Activated CD4-positive, alpha-beta T cell treated with anti-CD3 and anti-CD28 coated beads for 36 hours (primary cell): ENCODE data around the gene FAS. TPM values are rescaled to one million over a fixed set of nuclear protein-coding genes. Genes with fewer than 3 reads are reported as not detected.
A peak's percentile ranks its signal among the peaks of the same experiment; 100 is the strongest.

Experiments used
- ATAC-seq: fragments of 200-7000 bp; cut with Tn5 transposase; one replicate; pipeline ENCODE4 v1.10.0; 2021; ENCODE audit warnings: mild to moderate bottlenecking, moderate library complexity
- CTCF ChIA-PET: fragments of 350-600 bp; sonication (Branson Sonifier 250); formaldehyde crosslinking; loops from one replicate; lab custom pipeline; 2021; ENCODE audit warnings: antibody characterized with exemption; lab: Charles Lee
- POLR2A ChIA-PET: fragments of 350-600 bp; sonication (Branson Sonifier 250); formaldehyde crosslinking; loops from one replicate; lab custom pipeline; 2021; ENCODE audit warnings: antibody characterized with exemption, inconsistent platforms; lab: Charles Lee
- DNase-seq: peaks from one replicate; pipeline ENCODE4 v3.0.0-alpha.2; 2020
- H3K27ac Mint-ChIP-seq: one replicate; pipeline ENCODE4 v1.8.0; 2021; ENCODE audit warnings: mixed read lengths
- H3K27me3 Mint-ChIP-seq: one replicate; pipeline ENCODE4 v1.8.0; 2021; ENCODE audit warnings: mixed read lengths
- H3K36me3 Mint-ChIP-seq: one replicate; pipeline ENCODE4 v1.8.0; 2021; ENCODE audit warnings: low read depth, mixed read lengths
- H3K4me1 Mint-ChIP-seq: one replicate; pipeline ENCODE4 v1.8.0; 2021; ENCODE audit warnings: mixed read lengths
- H3K4me3 Mint-ChIP-seq: one replicate; pipeline ENCODE4 v1.8.0; 2021; ENCODE audit warnings: mild to moderate bottlenecking, moderate library complexity, mixed read lengths
- H3K9me3 Mint-ChIP-seq: one replicate; pipeline ENCODE4 v1.8.0; 2021; ENCODE audit warnings: low read depth, mixed read lengths
- intact Hi-C, 2 experiments: fragments of 100-400 bp; cut with DNase I in 1 of 2; cut with micrococcal nuclease in 1 of 2; formaldehyde crosslinking; loops; one replicate each; pipeline versions ENCODE4 v1.14.2 to v1.15.1; 2022 to 2024; cut with DNase I, micrococcal nuclease
- total RNA-seq, 2 experiments: library from RNA; stranded (reverse); gene quantifications; one replicate each; pipeline ENCODE4 v1.2.3, GENCODE V29; 2021

FAS gene
- total RNA-seq, 2 experiments from 2014 or later: 34.1 to 34.9 TPM

GRCh38 chr10:88954458-88955083 is 36.0 kb upstream of the FAS start:
- Mint-ChIP-seq H3K27ac (no peak overlapping the region), H3K4me3 (no peak overlapping the region), H3K9me3 (no peaks in the 10 kb centered on the region), H3K4me1 (no peaks in the 10 kb centered on the region), H3K27me3 (no peaks in the 10 kb centered on the region), H3K36me3 (no peaks in the 10 kb centered on the region)
- intact Hi-C loops: no loop called here
- DNase-seq (no peak), ATAC-seq (no peak)
- POLR2A ChIA-PET: no interaction called here
- CTCF ChIA-PET: interaction anchor here (0.6 to 1.1 kb wide), 5 partner anchors 12 to 263 kb away, joined by 3 to 6 read pairs (median 3); no protein-coding TSS in a partner anchor

- ATAC-seq (no peak), DNase-seq (no peak)
- Mint-ChIP-seq H3K9me3 (no peaks in the 10 kb centered on the region), H3K27ac (no peak overlapping the region), H3K36me3 (no peaks in the 10 kb centered on the region), H3K27me3 (no peaks in the 10 kb centered on the region), H3K4me3 (no peak overlapping the region), H3K4me1 (peaks cover 21% of the 10 kb centered on the region)
- intact Hi-C loops: no loop called here
- ChIA-PET CTCF (interaction anchor here (0.9 to 1.8 kb wide), 3 partner anchors 16 to 52 kb away, joined by 3 to 7 read pairs (median 3); no protein-coding TSS in a partner anchor), POLR2A (no interaction called here)
Measured at GRCh38 chr10:88957381-88957780, 33.2 kb upstream of the FAS start.

- H3K27me3 Mint-ChIP-seq: no peaks in the 10 kb centered on the region
- ATAC-seq (no peak), DNase-seq (no peak)
- peaks cover 26% of the 10 kb centered on the region for H3K4me1 Mint-ChIP-seq
- no peaks in the 10 kb centered on the region for H3K36me3 Mint-ChIP-seq
- POLR2A ChIA-PET: no interaction called here
- no peaks in the 10 kb centered on the region for H3K9me3 Mint-ChIP-seq
- H3K4me3 Mint-ChIP-seq: no peak overlapping the region
- H3K27ac Mint-ChIP-seq: no peak overlapping the region
- CTCF ChIA-PET: interaction anchor here (0.7 to 1.8 kb wide), 2 partner anchors 24 to 249 kb away, joined by 3 to 7 read pairs; no protein-coding TSS in a partner anchor
- intact Hi-C loops: no loop called here
Measured at GRCh38 chr10:88958721-88959120, 31.9 kb upstream of the FAS start.

- POLR2A ChIA-PET: interaction anchor here (0.5 to 1.1 kb wide), 5 partner anchors 26 to 882 kb away, joined by 3 to 7 read pairs (median 5); partner anchors contain the start of gene FAS
- no peak overlapping the region for H3K27ac Mint-ChIP-seq
- ATAC-seq: peak; percentile 96
Measured at GRCh38 chr10:88960802-88961201, 29.8 kb upstream of the FAS start.

GRCh38 chr10:88961266-88961665 is 29.3 kb upstream of the FAS start:
- Mint-ChIP-seq H3K36me3 (no peaks in the 10 kb centered on the region), H3K4me1 (peaks cover 26% of the 10 kb centered on the region), H3K27ac (no peak overlapping the region), H3K4me3 (no peak overlapping the region), H3K9me3 (no peaks in the 10 kb centered on the region), H3K27me3 (no peaks in the 10 kb centered on the region)
- ATAC-seq (peak; percentile 45), DNase-seq (no peak)
- CTCF ChIA-PET: interaction anchor here (0.6 to 1.6 kb wide), 4 partner anchors 10 to 125 kb away, joined by 3 to 4 read pairs (median 3); no protein-coding TSS in a partner anchor
- POLR2A ChIA-PET: interaction anchor here (1.0 to 1.1 kb wide), 2 partner anchors 26 to 30 kb away, joined by 3 to 5 read pairs; no protein-coding TSS in a partner anchor
- intact Hi-C loops: loop anchor here in 1 of 2 experiments (2.0 to 5.0 kb wide), 2 partner anchors 26 to 41 kb away; no protein-coding TSS in a partner anchor

More at GRCh38 chr10:88960802-88961201, 29.8 kb upstream of the FAS start:
- no peaks in the 10 kb centered on the region for H3K36me3 Mint-ChIP-seq
- intact Hi-C loops: loop anchor here in 1 of 2 experiments (2.0 to 5.0 kb wide), 2 partner anchors 26 to 41 kb away; no protein-coding TSS in a partner anchor
- H3K4me3 Mint-ChIP-seq: no peak overlapping the region
- H3K27me3 Mint-ChIP-seq: no peaks in the 10 kb centered on the region
- CTCF ChIA-PET: interaction anchor here (0.6 to 1.6 kb wide), 7 partner anchors 10 to 125 kb away, joined by 3 to 4 read pairs (median 3); no protein-coding TSS in a partner anchor
- H3K4me1 Mint-ChIP-seq: peaks cover 26% of the 10 kb centered on the region
- no peaks in the 10 kb centered on the region for H3K9me3 Mint-ChIP-seq
- DNase-seq: peak; percentile 25

- no peak for ATAC-seq
- DNase-seq: no peak
- CTCF ChIA-PET: interaction anchor here (0.6 to 2.3 kb wide), 4 partner anchors 10 to 256 kb away, joined by 4 to 14 read pairs (median 4); no protein-coding TSS in a partner anchor
- H3K4me3 Mint-ChIP-seq: no peak overlapping the region
- H3K27ac Mint-ChIP-seq: no peak overlapping the region
- intact Hi-C loops: loop anchor here in 1 of 2 experiments (5.0 kb wide), 1 partner anchor 40 kb away; no protein-coding TSS in a partner anchor
- H3K4me1 Mint-ChIP-seq: peaks cover 26% of the 10 kb centered on the region
- H3K36me3 Mint-ChIP-seq: no peaks in the 10 kb centered on the region
- POLR2A ChIA-PET: no interaction called here
- no peaks in the 10 kb centered on the region for H3K9me3 Mint-ChIP-seq
- no peaks in the 10 kb centered on the region for H3K27me3 Mint-ChIP-seq
Measured at GRCh38 chr10:88962336-88962735, 28.3 kb upstream of the FAS start.

- no peak for ATAC-seq
- no peaks in the 10 kb centered on the region for H3K36me3 Mint-ChIP-seq
- POLR2A ChIA-PET: no interaction called here
- no peak overlapping the region for H3K4me3 Mint-ChIP-seq
- CTCF ChIA-PET: interaction anchor here (1.2 to 2.3 kb wide), 3 partner anchors 9 to 255 kb away, joined by 5 to 14 read pairs (median 5); no protein-coding TSS in a partner anchor
- H3K27me3 Mint-ChIP-seq: no peaks in the 10 kb centered on the region
- no peak for DNase-seq
- H3K27ac Mint-ChIP-seq: no peak overlapping the region
- peaks cover 26% of the 10 kb centered on the region for H3K4me1 Mint-ChIP-seq
- no peaks in the 10 kb centered on the region for H3K9me3 Mint-ChIP-seq
- intact Hi-C loops: loop anchor here in 1 of 2 experiments (5.0 kb wide), 1 partner anchor 39 kb away; no protein-coding TSS in a partner anchor
Measured at GRCh38 chr10:88963318-88963717, 27.3 kb upstream of the FAS start.

GRCh38 chr10:88964360-88964759 is 26.2 kb upstream of the FAS start:
- Mint-ChIP-seq H3K27ac (no peak overlapping the region), H3K27me3 (no peaks in the 10 kb centered on the region), H3K4me3 (no peak overlapping the region), H3K4me1 (peaks cover 26% of the 10 kb centered on the region), H3K36me3 (no peaks in the 10 kb centered on the region), H3K9me3 (no peaks in the 10 kb centered on the region)
- no peak for DNase-seq
- no peak for ATAC-seq
- CTCF ChIA-PET: interaction anchor here (0.5 to 2.3 kb wide), 5 partner anchors 8 to 238 kb away, joined by 3 to 14 read pairs (median 5); no protein-coding TSS in a partner anchor
- POLR2A ChIA-PET: no interaction called here
- intact Hi-C loops: loop anchor here in 1 of 2 experiments (5.0 kb wide), 1 partner anchor 38 kb away; no protein-coding TSS in a partner anchor

GRCh38 chr10:88964869-88965415 is 25.7 kb upstream of the FAS start:
- Mint-ChIP-seq H3K4me3 (no peak overlapping the region), H3K36me3 (no peaks in the 10 kb centered on the region), H3K9me3 (no peaks in the 10 kb centered on the region), H3K4me1 (peaks cover 26% of the 10 kb centered on the region), H3K27me3 (no peaks in the 10 kb centered on the region), H3K27ac (no peak overlapping the region)
- POLR2A ChIA-PET: no interaction called here
- CTCF ChIA-PET: interaction anchor here (0.5 to 1.0 kb wide), 3 partner anchors 20 to 153 kb away, joined by 4 to 5 read pairs (median 5); no protein-coding TSS in a partner anchor
- intact Hi-C loops: loop anchor here in 1 of 2 experiments (5.0 kb wide), 1 partner anchor 37 kb away; no protein-coding TSS in a partner anchor
- DNase-seq (no peak), ATAC-seq (no peak)

GRCh38 chr10:88966797-88967196 is 23.8 kb upstream of the FAS start:
- no peaks in the 10 kb centered on the region for H3K9me3 Mint-ChIP-seq
- intact Hi-C loops: no loop called here
- H3K4me1 Mint-ChIP-seq: peaks cover 11% of the 10 kb centered on the region
- H3K36me3 Mint-ChIP-seq: no peaks in the 10 kb centered on the region
- no peak for DNase-seq
- CTCF ChIA-PET: interaction anchor here (0.5 to 1.0 kb wide), 3 partner anchors 12 to 85 kb away, joined by 3 read pairs; no protein-coding TSS in a partner anchor
- H3K27ac Mint-ChIP-seq: no peak overlapping the region
- H3K4me3 Mint-ChIP-seq: no peak overlapping the region
- POLR2A ChIA-PET: no interaction called here
- ATAC-seq: no peak
- no peaks in the 10 kb centered on the region for H3K27me3 Mint-ChIP-seq

- Mint-ChIP-seq H3K36me3 (no peaks in the 10 kb centered on the region), H3K27ac (no peak overlapping the region), H3K4me3 (no peak overlapping the region), H3K4me1 (peaks cover 2% of the 10 kb centered on the region), H3K27me3 (no peaks in the 10 kb centered on the region), H3K9me3 (no peaks in the 10 kb centered on the region)
- ATAC-seq: no peak
- no peak for DNase-seq
- intact Hi-C loops: no loop called here
- POLR2A ChIA-PET: no interaction called here
- CTCF ChIA-PET: no interaction called here
Measured at GRCh38 chr10:88968391-88968790, 22.2 kb upstream of the FAS start.
